BLaER1 treated with 17β-estradiol and CSF1 and Interleukin-3, amounts not matched to agents 10 nM and 100 nM (cell line): ENCODE results near the gene ZNF469.

ENCODE experiments used
- H3K27ac ChIP-seq, 11 experiments: shearing (Covaris generic); formaldehyde crosslinking; 2 replicates each; pipeline ENCODE4 v1.8.1; 2022
- H3K27me3 ChIP-seq, 11 experiments: shearing (Covaris generic); formaldehyde crosslinking; 2 replicates each; pipeline ENCODE4 v1.8.1; 2022
- H3K36me3 ChIP-seq, 11 experiments: shearing (Covaris generic); formaldehyde crosslinking; 2 replicates each; pipeline ENCODE4 v1.8.1; 2022
- H3K4me1 ChIP-seq, 10 experiments: shearing (Covaris generic); formaldehyde crosslinking; 2 replicates each; pipeline ENCODE4 v1.8.1; 2022
- H3K4me2 ChIP-seq, 11 experiments: shearing (Covaris generic); formaldehyde crosslinking; 2 replicates each; pipeline ENCODE4 v1.8.1; 2022
- H3K4me3 ChIP-seq, 10 experiments: shearing (Covaris generic); formaldehyde crosslinking; 2 replicates each; pipeline ENCODE4 v1.8.1; 2022
- H3K9ac ChIP-seq, 11 experiments: shearing (Covaris generic); formaldehyde crosslinking; 2 replicates each; pipeline ENCODE4 v1.8.1; 2022
- H3K9me3 ChIP-seq, 11 experiments: shearing (Covaris generic); formaldehyde crosslinking; replicated peaks in 1 of 11; 2 replicates each; pipeline ENCODE4 v1.8.1; 2022
- H4K20me1 ChIP-seq, 11 experiments: shearing (Covaris generic); formaldehyde crosslinking; 2 replicates each; pipeline ENCODE4 v1.8.1; 2022
- Cebpa-rat ChIP-seq, 11 experiments: shearing (Covaris generic); IDR thresholded peaks; 2 replicates each; pipeline ENCODE4 v1.8.1; 2022

Gene ZNF469

GRCh38 chr16:88394426-88394825, 11.7 kb downstream of the ZNF469 start:
- H4K20me1 ChIP-seq, result peaks cover 0 to 22% (median 0%) of the 10 kb centered on the region in 11 experiments; a peak in 5 of 22 replicates
- TF ChIP-seq Cebpa-rat (IDR thresholded peaks at IDR 0.05), result no peak
- no peak overlapping the region for H3K4me3 ChIP-seq
- H3K9me3 ChIP-seq, result peaks cover 0 to 8% (median 0%) of the 10 kb centered on the region in 11 experiments; a peak in 5 of 22 replicates
- H3K4me1 ChIP-seq, result peaks cover 22 to 35% (median 29%) of the 10 kb centered on the region in 10 experiments; a peak in 19 of 20 replicates
- H3K36me3 ChIP-seq, result no peaks in the 10 kb centered on the region
- H3K9ac ChIP-seq, result no peak overlapping the region
- no peak overlapping the region for H3K27ac ChIP-seq
- H3K27me3 ChIP-seq, result peaks cover 78 to 98% (median 92%) of the 10 kb centered on the region in 11 experiments
- no peak overlapping the region for H3K4me2 ChIP-seq

- H3K9ac ChIP-seq, result no peak overlapping the region
- no peak overlapping the region for H3K4me3 ChIP-seq
- no peak overlapping the region for H3K27ac ChIP-seq
- H3K4me2 ChIP-seq, result no peak overlapping the region
- no peaks in the 10 kb centered on the region for H3K36me3 ChIP-seq
- peaks cover 9 to 29% (median 21%) of the 10 kb centered on the region in 10 experiments; a peak in 18 of 20 replicates for H3K4me1 ChIP-seq
- peaks cover 0 to 18% (median 0%) of the 10 kb centered on the region in 11 experiments; a peak in 5 of 22 replicates for H4K20me1 ChIP-seq
- no peak for TF ChIP-seq Cebpa-rat (IDR thresholded peaks at IDR 0.05)
- peaks cover 0 to 8% (median 0%) of the 10 kb centered on the region in 11 experiments; a peak in 5 of 22 replicates for H3K9me3 ChIP-seq
- peaks cover 70 to 85% (median 78%) of the 10 kb centered on the region in 11 experiments for H3K27me3 ChIP-seq
Measured at GRCh38 chr16:88395669-88396584, 13.2 kb downstream of the ZNF469 start.

GRCh38 chr16:88398170-88398873, 15.6 kb downstream of the ZNF469 start:
- H3K27me3 ChIP-seq, result peaks cover 49 to 62% (median 56%) of the 10 kb centered on the region in 11 experiments
- TF ChIP-seq Cebpa-rat (IDR thresholded peaks at IDR 0.05), result no peak
- H3K9me3 ChIP-seq, result peaks cover 0 to 8% (median 0%) of the 10 kb centered on the region in 11 experiments; a peak in 5 of 22 replicates
- no peaks in the 10 kb centered on the region for H3K36me3 ChIP-seq
- H3K4me1 ChIP-seq, result peaks cover under 1 to 24% (median 16%) of the 10 kb centered on the region in 10 experiments; a peak in 17 of 20 replicates
- peak overlapping the region in 8 of 11 experiments; percentile 27 to 65 (median 58); a peak in 13 of 22 replicates for H3K4me2 ChIP-seq
- no peak overlapping the region for H3K27ac ChIP-seq
- no peak overlapping the region for H3K4me3 ChIP-seq
- peaks cover 0 to 14% (median 0%) of the 10 kb centered on the region in 11 experiments; a peak in 5 of 22 replicates for H4K20me1 ChIP-seq
- peak overlapping the region in 1 of 11 experiments; percentile 50; a peak in 1 of 22 replicates for H3K9ac ChIP-seq

DNA sequence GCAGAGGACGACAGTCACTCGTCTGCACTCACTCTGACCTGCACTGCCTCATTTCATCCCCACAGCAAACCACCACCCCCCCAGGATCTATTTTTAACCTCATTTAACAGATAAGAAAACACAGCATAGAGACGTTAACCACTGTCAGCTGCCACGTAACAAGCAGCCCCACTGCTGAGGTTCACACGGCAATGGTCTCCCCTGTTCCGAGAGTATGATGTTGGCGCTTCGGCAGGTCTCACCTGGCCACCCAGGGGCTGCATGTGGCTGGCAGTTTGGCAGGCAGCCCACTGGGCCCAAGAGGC, 16.1 kb downstream of the ZNF469 start:
- no peak overlapping the region for H3K4me3 ChIP-seq
- peaks cover 0 to 8% (median 0%) of the 10 kb centered on the region in 11 experiments; a peak in 5 of 22 replicates for H3K9me3 ChIP-seq
- H3K4me1 ChIP-seq, result peaks cover 0 to 28% (median 19%) of the 10 kb centered on the region in 10 experiments; a peak in 15 of 20 replicates
- H3K27me3 ChIP-seq, result peaks cover 44 to 57% (median 51%) of the 10 kb centered on the region in 11 experiments
- no peaks in the 10 kb centered on the region for H3K36me3 ChIP-seq
- peaks cover 0 to 14% (median 0%) of the 10 kb centered on the region in 11 experiments; a peak in 6 of 22 replicates for H4K20me1 ChIP-seq
- TF ChIP-seq Cebpa-rat (IDR thresholded peaks at IDR 0.05), result no peak
- H3K4me2 ChIP-seq, result peak overlapping the region in 8 of 11 experiments; percentile 27 to 65 (median 58); a peak in 15 of 22 replicates
- H3K9ac ChIP-seq, result peak overlapping the region in 1 of 11 experiments; percentile 50; a peak in 1 of 22 replicates
- H3K27ac ChIP-seq, result no peak overlapping the region

DNA sequence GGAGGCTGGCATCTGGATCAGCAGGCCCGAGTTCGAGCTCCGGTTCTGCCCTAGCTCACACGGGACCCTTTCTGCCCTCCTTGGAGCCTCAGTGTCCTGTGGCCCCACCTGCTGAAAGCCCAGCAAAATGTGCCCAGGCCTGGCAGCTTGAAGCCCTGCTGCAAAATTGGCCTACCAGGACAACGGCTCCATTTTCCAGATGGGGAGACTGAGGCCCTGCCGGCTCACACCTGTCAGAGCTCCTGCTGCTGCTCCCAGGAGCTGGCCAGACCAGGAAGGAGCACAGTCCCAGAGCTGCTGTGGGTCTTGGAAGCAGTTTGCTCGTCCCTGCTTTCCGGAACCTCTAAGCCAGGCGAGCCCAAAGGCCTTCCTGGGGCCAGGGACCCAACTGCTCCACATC, 17.4 kb downstream of the ZNF469 start:
- no peak for TF ChIP-seq Cebpa-rat (IDR thresholded peaks at IDR 0.05)
- Histone ChIP-seq H3K9ac (no peak overlapping the region), H3K36me3 (no peaks in the 10 kb centered on the region), H3K4me3 (no peak overlapping the region), H3K4me1 (peaks cover 0 to 42% (median 33%) of the 10 kb centered on the region in 10 experiments; a peak in 17 of 20 replicates), H3K27me3 (peaks cover 33 to 44% (median 38%) of the 10 kb centered on the region in 11 experiments), H4K20me1 (peaks cover 0 to 14% (median 0%) of the 10 kb centered on the region in 11 experiments; a peak in 5 of 22 replicates), H3K27ac (no peak overlapping the region), H3K4me2 (no peak overlapping the region), H3K9me3 (peaks cover 0 to 8% (median 0%) of the 10 kb centered on the region in 11 experiments; a peak in 5 of 22 replicates)

GRCh38 chr16:88401604-88402246, 19.0 kb downstream of the ZNF469 start:
- no peak overlapping the region for H3K27ac ChIP-seq
- TF ChIP-seq Cebpa-rat (IDR thresholded peaks at IDR 0.05), result no peak
- H3K4me1 ChIP-seq, result peaks cover 1 to 57% (median 44%) of the 10 kb centered on the region in 10 experiments; a peak in 19 of 20 replicates
- no peak overlapping the region for H3K9ac ChIP-seq
- H3K9me3 ChIP-seq, result peaks cover 0 to 8% (median 0%) of the 10 kb centered on the region in 11 experiments; a peak in 5 of 22 replicates
- peaks cover 0 to 3% (median 0%) of the 10 kb centered on the region in 11 experiments; a peak in 3 of 22 replicates for H4K20me1 ChIP-seq
- H3K4me2 ChIP-seq, result no peak overlapping the region
- H3K4me3 ChIP-seq, result no peak overlapping the region
- H3K36me3 ChIP-seq, result no peaks in the 10 kb centered on the region
- H3K27me3 ChIP-seq, result peaks cover 18 to 28% (median 23%) of the 10 kb centered on the region in 11 experiments

DNA sequence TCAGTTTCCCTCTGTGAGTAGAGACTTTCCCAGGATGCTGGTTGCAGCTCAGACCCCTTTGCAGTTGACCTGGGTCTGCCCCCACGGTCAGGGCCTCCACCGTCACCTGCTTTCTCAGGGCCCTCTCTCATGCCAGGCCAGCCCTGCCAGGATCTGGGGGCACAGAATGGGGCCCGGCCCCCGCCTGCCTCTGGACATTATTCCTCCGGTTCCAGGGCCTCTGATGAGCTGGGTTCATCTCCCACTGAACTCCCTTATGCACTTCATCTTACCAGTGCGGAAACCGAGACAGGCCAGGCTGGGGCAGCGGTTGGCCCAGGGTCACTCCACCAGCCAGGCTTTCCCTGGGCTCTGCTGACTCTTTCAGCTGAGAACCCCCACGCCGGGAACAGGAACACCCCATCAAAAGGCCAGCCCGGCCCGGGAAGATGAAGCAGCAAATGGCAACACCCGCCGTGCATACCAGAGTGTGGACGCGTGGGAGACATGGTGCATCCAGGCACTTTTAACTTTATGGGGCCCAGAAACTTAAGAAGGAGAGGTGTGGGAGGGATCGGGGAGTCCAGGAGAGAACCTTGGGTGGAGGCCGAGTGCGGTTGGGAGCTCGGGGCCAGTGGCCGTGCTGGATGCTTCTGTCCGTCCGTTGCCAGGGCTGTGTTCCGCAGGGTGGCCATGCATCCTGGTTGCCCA, 19.9 kb downstream of the ZNF469 start:
- Histone ChIP-seq H3K9ac (no peak overlapping the region), H4K20me1 (no peaks in the 10 kb centered on the region; a peak in 1 of 22 replicates), H3K27ac (no peak overlapping the region), H3K4me3 (no peak overlapping the region), H3K36me3 (no peaks in the 10 kb centered on the region), H3K4me1 (peaks cover 11 to 67% (median 54%) of the 10 kb centered on the region in 10 experiments), H3K27me3 (peaks cover 9 to 19% (median 13%) of the 10 kb centered on the region in 11 experiments; a peak in 21 of 22 replicates), H3K9me3 (peaks cover 0 to 8% (median 0%) of the 10 kb centered on the region in 11 experiments; a peak in 5 of 22 replicates), H3K4me2 (peak overlapping the region in 8 of 11 experiments; percentile 1 to 89 (median 66); a peak in 10 of 22 replicates)
- TF ChIP-seq Cebpa-rat (IDR thresholded peaks at IDR 0.05), result no peak
